Activated CD4-positive, alpha-beta T cell treated with anti-CD3 and anti-CD28 coated beads for 1 hour (primary cell): ENCODE measurements around the gene MEF2C.

ENCODE experiments used
- DNase-seq: peaks from one replicate; pipeline ENCODE4 v3.0.0-alpha.2; 2020

The MEF2C gene

DNA sequence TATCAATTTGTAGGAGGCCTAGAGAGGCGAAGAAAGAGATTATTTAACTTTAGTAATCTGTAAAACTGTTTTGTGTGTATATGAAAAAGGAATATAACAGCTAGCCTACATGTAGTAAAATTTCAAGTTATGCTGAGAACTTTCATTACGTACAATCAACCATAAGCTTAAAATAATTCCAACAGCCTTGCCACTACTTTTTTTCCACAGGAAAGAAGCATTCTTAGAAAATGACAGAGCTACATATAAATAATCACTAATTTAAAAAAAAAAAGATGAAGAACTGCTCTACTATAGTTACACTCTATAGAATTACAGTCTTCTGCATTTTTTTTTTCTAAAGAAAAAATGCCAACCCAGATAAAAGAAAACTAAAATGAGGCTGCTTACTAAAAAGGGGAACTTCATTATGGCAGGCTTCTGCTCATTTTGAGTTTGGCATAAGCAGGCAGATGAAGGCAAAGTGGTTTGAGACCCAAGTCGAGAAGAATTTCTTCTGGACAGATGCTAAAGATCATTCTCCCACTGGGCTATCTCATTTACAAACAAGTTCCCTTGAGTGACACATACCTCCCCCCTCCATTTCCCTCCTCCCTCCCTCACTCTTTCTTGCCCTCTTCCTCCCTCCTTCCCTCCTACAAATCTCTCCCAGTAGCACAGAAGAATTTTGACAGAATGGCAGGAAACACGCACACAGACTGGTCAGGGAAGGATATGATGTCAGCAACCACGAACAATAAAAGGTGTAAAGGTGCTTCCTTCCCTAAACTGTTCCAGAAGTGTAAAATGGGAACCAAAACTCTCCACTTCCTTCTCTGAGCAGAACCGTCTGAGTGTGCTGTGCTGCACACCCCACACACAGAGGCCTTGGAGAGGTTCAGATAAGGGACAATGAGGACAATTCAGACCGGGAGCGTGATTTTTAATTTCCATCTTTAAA lies 56.1 kb downstream of the MEF2C start:
- no peak for DNase-seq

GRCh38 chr5:88825584-88826315 lies 57.2 kb downstream of the MEF2C start:
- DNase-seq = no peak

DNA sequence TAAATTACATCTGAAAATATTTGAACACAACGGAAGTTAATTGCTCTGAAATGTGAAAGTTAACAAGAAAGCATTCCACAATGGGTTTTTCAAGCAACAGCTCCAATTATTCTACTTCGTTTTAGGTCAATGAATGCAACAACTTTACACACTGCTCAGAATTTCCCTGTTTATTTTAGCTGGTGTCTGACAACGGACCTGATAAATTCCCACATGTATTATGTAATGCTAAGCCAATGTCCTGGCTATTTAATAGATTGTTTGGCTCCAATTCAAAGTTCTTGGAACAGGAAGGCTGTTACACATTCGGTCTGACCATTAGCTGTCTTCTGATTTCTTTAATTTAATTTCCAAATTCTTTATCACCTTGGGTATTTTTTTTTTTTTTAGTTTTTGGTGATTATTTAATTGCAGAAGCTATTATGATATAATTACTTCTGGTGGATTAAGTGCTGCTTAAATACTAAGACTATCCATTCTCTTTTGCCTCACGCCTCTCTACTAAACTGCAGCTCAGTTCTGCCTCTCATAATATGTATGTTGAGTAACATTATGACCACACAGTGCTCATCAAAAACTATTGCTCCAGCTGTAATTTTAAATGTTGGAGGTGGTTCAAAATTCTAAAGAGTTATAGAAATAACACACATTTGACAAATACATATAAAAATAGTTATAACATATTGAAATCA lies 57.9 kb downstream of the MEF2C start:
- no peak for DNase-seq

DNA sequence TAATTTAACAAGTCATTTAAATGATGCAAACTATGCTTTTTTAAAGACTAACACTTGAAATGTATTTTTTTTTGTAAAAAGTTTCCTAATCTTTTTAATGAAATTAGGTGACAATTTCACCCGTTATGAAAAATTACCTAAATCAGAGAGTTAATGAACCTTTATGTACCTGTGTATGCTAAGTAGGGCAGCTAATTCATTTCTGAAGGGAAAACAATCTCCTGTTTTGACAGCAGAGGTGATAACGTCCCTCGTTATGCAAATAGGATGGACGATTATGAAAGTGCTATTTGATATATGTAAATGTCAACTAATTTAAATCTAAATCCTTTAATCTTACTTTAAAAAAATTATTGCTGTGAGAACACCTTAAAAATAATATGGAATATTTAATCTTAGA lies 58.8 kb downstream of the MEF2C start:
- DNase-seq = no peak

DNA sequence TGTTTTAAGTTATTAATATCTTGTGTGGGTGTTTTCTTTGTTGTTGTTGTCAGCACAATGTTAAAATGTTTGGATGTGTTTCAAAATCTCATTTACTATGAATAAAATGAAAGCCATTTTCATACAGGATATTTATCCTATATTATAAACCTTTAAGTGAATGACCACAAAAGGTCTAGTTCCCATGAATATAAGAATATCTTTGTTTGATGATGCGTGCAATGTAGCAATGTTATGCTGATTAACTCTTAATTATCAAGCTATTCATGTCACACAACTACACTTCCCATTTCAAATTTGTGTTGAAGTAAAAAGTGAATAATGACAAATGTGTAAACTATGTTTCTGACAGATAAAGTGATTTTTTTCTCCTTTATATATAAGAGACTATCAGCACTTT lies 59.8 kb downstream of the MEF2C start:
- no peak for DNase-seq

GRCh38 chr5:88821161-88821560 lies 61.8 kb downstream of the MEF2C start:
- no peak for DNase-seq

- no peak for DNase-seq
Observed at GRCh38 chr5:88820581-88820980, 62.4 kb downstream of the MEF2C start.

- no peak for DNase-seq
Observed at GRCh38 chr5:88819301-88819999, 63.5 kb downstream of the MEF2C start.

DNA sequence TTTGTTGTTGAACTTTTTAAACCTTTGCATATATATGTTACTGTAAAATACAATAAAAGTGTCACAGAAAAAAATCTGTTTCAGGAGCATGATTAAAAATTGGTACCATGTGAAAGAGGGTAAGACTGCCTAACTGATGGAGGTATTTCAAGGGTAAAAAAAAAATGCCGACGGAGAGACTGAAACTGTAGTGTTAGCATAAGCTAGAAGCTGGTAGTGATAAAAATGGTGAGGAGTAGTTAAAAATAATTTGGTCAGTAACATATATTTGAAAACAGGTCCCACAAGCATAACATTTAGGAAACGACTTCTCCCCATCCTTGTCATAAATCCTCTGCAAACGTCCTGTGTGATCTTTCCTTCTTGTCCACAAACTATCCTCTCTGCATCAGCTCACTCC lies 64.7 kb downstream of the MEF2C start:
- DNase-seq = no peak

- no peak for DNase-seq
Observed at GRCh38 chr5:88816195-88816594, 66.8 kb downstream of the MEF2C start.

GRCh38 chr5:88815050-88815789 lies 67.8 kb downstream of the MEF2C start:
- no peak for DNase-seq

GRCh38 chr5:88813805-88814575 lies 69.0 kb downstream of the MEF2C start:
- DNase-seq = no peak

- no peak for DNase-seq
Observed at GRCh38 chr5:88813244-88813643, 69.7 kb downstream of the MEF2C start.

- DNase-seq = no peak
Observed at GRCh38 chr5:88808153-88808552, 74.8 kb downstream of the MEF2C start.

DNA sequence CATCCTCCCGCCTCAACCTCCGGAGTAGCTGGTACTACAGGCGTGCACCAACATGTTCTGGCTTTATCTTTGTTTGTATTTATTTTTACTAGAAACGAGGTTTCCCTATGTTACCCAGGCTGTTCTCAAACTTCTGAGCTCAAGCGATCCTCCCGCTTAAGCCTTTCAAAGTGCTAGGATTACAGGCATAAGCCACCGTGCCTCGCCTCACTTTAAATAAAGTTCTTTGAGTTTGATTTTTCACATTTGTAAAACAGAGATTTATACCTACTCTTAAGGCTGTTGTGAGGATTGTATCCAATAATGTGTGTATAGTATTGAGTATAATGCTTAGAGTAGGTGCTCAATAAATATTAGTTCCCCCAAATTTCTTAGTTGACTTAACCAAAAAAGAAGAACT lies 75.7 kb downstream of the MEF2C start:
- no peak for DNase-seq

- no peak for DNase-seq
Observed at GRCh38 chr5:88806338-88806737, 76.6 kb downstream of the MEF2C start.

- DNase-seq = no peak
Observed at GRCh38 chr5:88805151-88805784, 77.7 kb downstream of the MEF2C start.

GRCh38 chr5:88804444-88804843 lies 78.5 kb downstream of the MEF2C start:
- no peak for DNase-seq

- no peak for DNase-seq
Observed at GRCh38 chr5:88803309-88803708, 79.7 kb downstream of the MEF2C start.

- no peak for DNase-seq
Observed at GRCh38 chr5:88799938-88800535, 82.9 kb downstream of the MEF2C start.
